K562 (cell line): Measurements from ENCODE around the gene CNRIP1. TPM values are rescaled to one million over a fixed set of nuclear protein-coding genes. Genes with fewer than 3 reads are reported as not detected.

Experiments used
- ATF6 ChIP-seq: sonication (generic); formaldehyde crosslinking; IDR thresholded peaks from 2 replicates; pipeline ENCODE4 v1.4.0; 2020; ENCODE audit warnings: mild to moderate bottlenecking, missing genetic modification reagents
- BACH1 ChIP-seq: fragments of 200-800 bp; sonication (Bioruptor generic); IDR thresholded peaks from 2 replicates; pipeline ENCODE4 v1.6.1; 2016; ENCODE audit warnings: missing genetic modification characterization, missing compliant biosample characterization
- CHCHD3 ChIP-seq: fragments of 250-450 bp; sonication (Bioruptor Pico); IDR thresholded peaks from 2 replicates; pipeline ENCODE4 v2.1.2; 2022; ENCODE audit warnings: mild to moderate bottlenecking
- CHD1 ChIP-seq: fragments of 200-600 bp; sonication (generic); IDR thresholded peaks from one replicate; pipeline ENCODE4 v1.6.1; 2012; ENCODE audit warnings: mild to moderate bottlenecking, moderate library complexity, low read length, inconsistent platforms
- E2F8 ChIP-seq: fragments of 450-650 bp; IDR thresholded peaks from 2 replicates; pipeline ENCODE4 v1.7.1; 2018; ENCODE audit warnings: mild to moderate bottlenecking, low read depth; ENCODE audit not compliant: partially characterized antibody
- EP400 ChIP-seq: fragments of 450-650 bp; IDR thresholded peaks from 2 replicates; pipeline ENCODE4 v1.6.1; 2017; ENCODE audit warnings: antibody characterized with exemption, mild to moderate bottlenecking, moderate library complexity
- GABPB1 ChIP-seq: sonication (generic); formaldehyde crosslinking; IDR thresholded peaks from 2 replicates; pipeline ENCODE4 v1.8.0; 2022; ENCODE audit warnings: mild to moderate bottlenecking, missing genetic modification reagents
- GATAD2B ChIP-seq: fragments of 450-650 bp; IDR thresholded peaks from 2 replicates; pipeline ENCODE4 v1.6.1; 2017; ENCODE audit warnings: mild to moderate bottlenecking, borderline replicate concordance
- HLTF ChIP-seq: fragments of 450-650 bp; IDR thresholded peaks from 2 replicates; pipeline ENCODE4 v1.6.1; 2016
- HOXB6 ChIP-seq: fragments of 250-450 bp; sonication (Bioruptor Pico); IDR thresholded peaks from 2 replicates; pipeline ENCODE4 v1.5.1; 2022; ENCODE audit warnings: mild to moderate bottlenecking, borderline replicate concordance
- KAT7 ChIP-seq: sonication (generic); formaldehyde crosslinking; IDR thresholded peaks from 2 replicates; pipeline ENCODE4 v1.8.0; 2022; ENCODE audit warnings: missing genetic modification reagents, mild to moderate bottlenecking, borderline replicate concordance
- PML ChIP-seq: IDR thresholded peaks from 2 replicates; pipeline ENCODE4 v1.6.1; 2012; ENCODE audit warnings: low read length, inconsistent platforms
- SMARCA4 ChIP-seq: fragments of 450-650 bp; IDR thresholded peaks from 2 replicates; pipeline ENCODE4 v1.6.1; 2016
- SMC3 ChIP-seq: conservative IDR thresholded peaks from 2 replicates; pipeline ENCODE4 v1.6.1; 2011; ENCODE audit warnings: low read depth, low read length, improper control_type of control experiment; ENCODE audit not compliant: insufficient read depth
- UBTF ChIP-seq, 2 experiments: IDR thresholded peaks; 2 replicates each; pipeline ENCODE4 v1.6.1; 2012; ENCODE audit warnings: improper control_type of control experiment in 2 of 2, low read depth in 2 of 2, low read length in 2 of 2, borderline replicate concordance in 1 of 2
- ZNF134 ChIP-seq: fragments of 250-450 bp; sonication (Bioruptor Pico); conservative IDR thresholded peaks from 2 replicates; pipeline ENCODE4 v1.4.0; 2020
- ZNF263 ChIP-seq: sonication (generic); formaldehyde crosslinking; IDR thresholded peaks from 2 replicates; pipeline ENCODE4 v1.8.0; 2022; ENCODE audit warnings: mild to moderate bottlenecking, missing genetic modification reagents, borderline replicate concordance
- polyA plus RNA-seq, 8 experiments: library from polyadenylated mRNA; depleted of rRNA in 4 of 8; stranded (reverse) in 5 of 8; unstranded in 3 of 8; fragments of >200 nt; fragmentation: Nextera tagmentation in 2 of 8; fragmentation: Illumina TruSeq in 1 of 8; extraction: Ambion mirVana in 2 of 8; extraction: Trizol in 1 of 8; gene quantifications; 2 replicates each; pipeline versions ENCODE4 v1.2.1 to v1.2.3, GENCODE V29; 2011 to 2014; ENCODE audit warnings: inconsistent platforms in 1 of 8, missing spikeins in 1 of 8
- total RNA-seq, 7 experiments: library from RNA; depleted of rRNA in 6 of 7; stranded (reverse); fragments of >200 nt in 6 of 7; fragmentation: Illumina TruSeq in 2 of 7; extraction: Trizol in 2 of 7; gene quantifications; 2 replicates each; pipeline versions ENCODE4 v1.2.1 to v1.2.3, GENCODE V29; 2011 to 2021; ENCODE audit warnings: low replicate concordance in 1 of 7
- TF ChIP-seq, protein P1 (sequence below): sonication (generic); formaldehyde crosslinking; IDR thresholded peaks from 2 replicates; pipeline ENCODE4 v1.8.1; 2022; ENCODE audit warnings: missing genetic modification reagents

Gene CNRIP1
- total and polyA plus RNA-seq, 9 of the 15 experiments (the other 6 are each of a cell fraction or from before 2014, with no cell fraction given), result 0.59 to 2.1 (median 1.5) TPM

GRCh38 chr2:68252400-68253218, 67.1 kb downstream of the CNRIP1 start, which contains the start of gene PPP3R1 (continued):
- 0 out of 2 replicates have a peak, but pooled peaks have one; percentile 21 for TF ChIP-seq ATF6 (CRISPR knock-in tag)
- peak; percentile 80 for TF ChIP-seq CHCHD3 (CRISPR knock-in tag)
- TF ChIP-seq ZNF263 (CRISPR knock-in tag), result 0 out of 2 replicates have a peak, but pooled peaks have one; percentile 6
- no peak for TF ChIP-seq SMC3
- TF ChIP-seq KAT7 (CRISPR knock-in tag), result peak; percentile 62; the same call in 1 of the 2 replicates
- peak; percentile 65 for TF ChIP-seq CHD1
- TF ChIP-seq E2F8, result peak; percentile 61
- TF ChIP-seq BACH1 (tag), result no peak
- peak; percentile 12; the same call in 1 of the 2 replicates for TF ChIP-seq SMARCA4
- TF ChIP-seq PML, result peak; percentile 49; the same call in 1 of the 2 replicates
- TF ChIP-seq EP400, result peak; percentile 80
- peak; percentile 85 for TF ChIP-seq GABPB1
- no peak for TF ChIP-seq GATAD2B
- peak; percentile 32; the same call in 1 of the 2 replicates for TF ChIP-seq HLTF
- TF ChIP-seq ZNF134 (CRISPR knock-in tag), result 0 out of 2 replicates have a peak, but pooled peaks have one; percentile 38
- TF ChIP-seq, protein P1, sequence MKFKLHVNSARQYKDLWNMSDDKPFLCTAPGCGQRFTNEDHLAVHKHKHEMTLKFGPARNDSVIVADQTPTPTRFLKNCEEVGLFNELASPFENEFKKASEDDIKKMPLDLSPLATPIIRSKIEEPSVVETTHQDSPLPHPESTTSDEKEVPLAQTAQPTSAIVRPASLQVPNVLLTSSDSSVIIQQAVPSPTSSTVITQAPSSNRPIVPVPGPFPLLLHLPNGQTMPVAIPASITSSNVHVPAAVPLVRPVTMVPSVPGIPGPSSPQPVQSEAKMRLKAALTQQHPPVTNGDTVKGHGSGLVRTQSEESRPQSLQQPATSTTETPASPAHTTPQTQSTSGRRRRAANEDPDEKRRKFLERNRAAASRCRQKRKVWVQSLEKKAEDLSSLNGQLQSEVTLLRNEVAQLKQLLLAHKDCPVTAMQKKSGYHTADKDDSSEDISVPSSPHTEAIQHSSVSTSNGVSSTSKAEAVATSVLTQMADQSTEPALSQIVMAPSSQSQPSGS (CRISPR knock-in tag), result 0 out of 2 replicates have a peak, but pooled peaks have one; percentile 28
- no peak for TF ChIP-seq HOXB6 (CRISPR knock-in tag)
- TF ChIP-seq UBTF (IDR thresholded peaks at IDR 0.05; ENCODE audit: borderline replicate concordance in 1 of 2, low read depth in 2 of 2, low read length in 2 of 2), result 0 out of 4 replicates have a peak, but pooled peaks have one; percentile 20 to 21
